Measurements from ENCODE around the gene KCTD18. TPM values are rescaled to one million over a fixed set of nuclear protein-coding genes. Genes with fewer than 3 reads are reported as not detected.

Gene KCTD18
- total and polyA plus RNA-seq, 10 of the 15 experiments (the other 5 are each of a cell fraction or from before 2014, with no cell fraction given) = 1.4 to 16.9 (median 12.5) TPM

DNA sequence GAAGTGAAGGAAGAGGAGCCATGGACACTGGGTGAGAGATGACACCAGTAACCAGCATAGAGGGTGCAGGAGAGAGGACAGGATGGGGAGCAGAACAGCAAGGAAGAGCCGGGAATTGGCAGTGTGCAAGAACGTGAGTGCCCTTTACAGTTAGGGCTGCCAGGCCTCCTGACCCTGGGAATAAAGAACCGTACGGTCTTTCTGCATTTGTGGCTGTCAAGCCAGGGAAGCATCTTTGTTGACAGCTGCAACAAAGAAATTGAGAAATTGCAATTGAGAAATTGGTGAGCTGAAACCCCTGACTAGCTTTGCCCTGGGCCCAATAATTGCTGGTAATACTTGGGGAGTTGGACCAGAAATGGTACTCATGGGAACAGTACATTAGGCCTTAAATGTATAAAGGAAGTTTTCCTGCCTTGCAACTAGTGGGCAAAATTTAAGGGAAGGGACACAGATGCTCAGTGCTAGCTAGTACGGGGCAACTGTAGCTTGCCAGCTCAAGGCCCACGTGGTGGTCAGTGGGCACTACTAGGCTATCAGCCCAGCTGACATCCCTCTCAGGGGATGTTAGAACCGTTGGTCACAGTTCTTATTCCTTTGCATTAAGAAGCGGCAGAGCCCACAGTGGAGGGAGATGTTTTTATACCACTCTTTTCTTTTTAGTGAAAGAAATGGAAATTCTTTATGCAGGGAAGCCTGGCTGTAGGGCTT, 56.6 kb downstream of the KCTD18 start (continued):
- TF ChIP-seq ELK1 (IDR thresholded peaks at IDR 0.05; ENCODE audit: low read depth, low read length) (no peak), MEF2B (IDR thresholded peaks at IDR 0.05; ENCODE audit: partially characterized antibody, poor library complexity, severe bottlenecking) (no peak), STAT1 (conservative IDR thresholded peaks at IDR 0.05) (no peak)

DNA sequence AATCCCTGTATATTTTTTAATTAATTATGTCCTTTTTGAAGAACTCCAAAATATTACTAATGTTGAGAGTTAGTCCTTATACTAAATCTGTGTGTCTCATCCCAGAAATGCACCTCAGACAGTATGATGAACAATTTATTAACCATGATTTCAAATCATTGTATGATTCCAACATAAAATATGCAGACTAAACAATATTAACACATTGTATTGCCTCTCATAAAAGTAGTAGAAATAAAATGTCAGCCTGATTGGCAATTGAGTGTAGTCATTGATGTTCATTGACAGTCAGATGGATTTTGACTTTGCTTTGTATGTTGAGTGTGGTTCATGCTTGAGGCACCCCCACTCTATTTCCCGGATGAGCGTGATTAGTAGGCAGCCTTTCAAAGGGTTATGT, 57.5 kb downstream of the KCTD18 start:
- BruUV-seq (replicated peaks) = no TSS peak
- 96% methylated on average over 2 of the region's 2 CpGs for WGBS (ENCODE audit: insufficient coverage, insufficient replicate concordance, low lambda C conversion rate, missing lambda C conversion rate)
- TF ChIP-seq, protein P1, sequence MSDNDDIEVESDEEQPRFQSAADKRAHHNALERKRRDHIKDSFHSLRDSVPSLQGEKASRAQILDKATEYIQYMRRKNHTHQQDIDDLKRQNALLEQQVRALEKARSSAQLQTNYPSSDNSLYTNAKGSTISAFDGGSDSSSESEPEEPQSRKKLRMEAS (IDR thresholded peaks at IDR 0.05; ENCODE audit: low read depth, low read length) = no peak
- TF ChIP-seq, protein P2, sequence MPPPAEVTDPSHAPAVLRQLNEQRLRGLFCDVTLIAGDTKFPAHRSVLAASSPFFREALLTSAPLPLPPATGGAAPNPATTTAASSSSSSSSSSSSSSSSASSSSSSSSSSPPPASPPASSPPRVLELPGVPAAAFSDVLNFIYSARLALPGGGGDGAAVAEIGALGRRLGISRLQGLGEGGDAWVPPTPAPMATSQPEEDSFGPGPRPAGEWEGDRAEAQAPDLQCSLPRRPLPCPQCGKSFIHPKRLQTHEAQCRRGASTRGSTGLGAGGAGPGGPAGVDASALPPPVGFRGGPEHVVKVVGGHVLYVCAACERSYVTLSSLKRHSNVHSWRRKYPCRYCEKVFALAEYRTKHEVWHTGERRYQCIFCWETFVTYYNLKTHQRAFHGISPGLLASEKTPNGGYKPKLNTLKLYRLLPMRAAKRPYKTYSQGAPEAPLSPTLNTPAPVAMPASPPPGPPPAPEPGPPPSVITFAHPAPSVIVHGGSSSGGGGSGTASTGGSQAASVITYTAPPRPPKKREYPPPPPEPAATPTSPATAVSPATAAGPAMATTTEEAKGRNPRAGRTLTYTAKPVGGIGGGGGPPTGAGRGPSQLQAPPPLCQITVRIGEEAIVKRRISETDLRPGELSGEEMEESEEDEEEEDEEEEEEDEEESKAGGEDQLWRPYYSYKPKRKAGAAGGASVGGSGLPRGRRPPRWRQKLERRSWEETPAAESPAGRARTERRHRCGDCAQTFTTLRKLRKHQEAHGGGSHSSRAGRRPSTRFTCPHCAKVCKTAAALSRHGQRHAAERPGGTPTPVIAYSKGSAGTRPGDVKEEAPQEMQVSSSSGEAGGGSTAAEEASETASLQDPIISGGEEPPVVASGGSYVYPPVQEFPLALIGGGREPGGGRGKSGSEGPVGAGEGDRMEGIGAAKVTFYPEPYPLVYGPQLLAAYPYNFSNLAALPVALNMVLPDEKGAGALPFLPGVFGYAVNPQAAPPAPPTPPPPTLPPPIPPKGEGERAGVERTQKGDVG (CRISPR knock-in tag; IDR thresholded peaks at IDR 0.05) = no peak
- TF ChIP-seq SMAD1 (IDR thresholded peaks at IDR 0.05; ENCODE audit: low read depth, partially characterized antibody) (no peak), RAD21 (IDR thresholded peaks at IDR 0.05; ENCODE audit: insufficient read depth, low read depth, low read length) (no peak), BMI1 (IDR thresholded peaks at IDR 0.05; ENCODE audit: borderline replicate concordance) (no peak), RB1 (IDR thresholded peaks at IDR 0.05; ENCODE audit: borderline replicate concordance) (no peak), YY1 (IDR thresholded peaks at IDR 0.05; ENCODE audit: low read depth, low read length) (no peak), MLLT1 (IDR thresholded peaks at IDR 0.05) (no peak), JUND (IDR thresholded peaks at IDR 0.05; ENCODE audit: low read depth, low read length) (no peak), CBX3 (IDR thresholded peaks at IDR 0.05; ENCODE audit: borderline replicate concordance, low read depth) (no peak), KLF5 (IDR thresholded peaks at IDR 0.05; ENCODE audit: partially characterized antibody) (no peak), USF2 (IDR thresholded peaks at IDR 0.05; ENCODE audit: borderline replicate concordance, low read depth, low read length) (no peak)

More for the DNA sequence above, 57.5 kb downstream of the KCTD18 start:
- no peak for ATAC-seq
- Histone ChIP-seq H3K27ac (ENCODE audit: control insufficient read depth, insufficient read depth) (no peak overlapping the region), H3K9ac (ENCODE audit: control insufficient read depth, insufficient read depth, low read length) (no peak overlapping the region), H3K27me3 (replicated peaks in 1 of 2; ENCODE audit: control insufficient read depth in 2 of 2, insufficient read depth in 2 of 2, low read length in 1 of 2) (no peaks in the 10 kb centered on the region), H3K4me2 (ENCODE audit: control insufficient read depth, insufficient read depth) (no peak overlapping the region), H3K4me3 (no peak overlapping the region), H3K79me2 (ENCODE audit: control insufficient read depth, insufficient read depth, low read length) (no peaks in the 10 kb centered on the region), H3K36me3 (ENCODE audit: control insufficient read depth in 2 of 2, insufficient read depth in 2 of 2, low read length in 1 of 2) (no peaks in the 10 kb centered on the region; a peak in 1 of 4 replicates), H3K9me3 (replicated peaks; ENCODE audit: control insufficient read depth, insufficient read depth, low read length) (no peaks in the 10 kb centered on the region), H4K20me1 (ENCODE audit: control insufficient read depth, insufficient read depth) (no peaks in the 10 kb centered on the region), H3K4me1 (ENCODE audit: control insufficient read depth, insufficient read depth, low read length) (peaks cover 17% of the 10 kb centered on the region), H2AFZ (ENCODE audit: control insufficient read depth, low read depth, low read length) (no peak overlapping the region)
- no peak for FAIRE-seq
- ChIA-PET RAD21 (ENCODE audit: unreplicated experiment) (no interaction called here), POLR2A (no interaction called here), CTCF (no interaction called here), SMC1A (ENCODE audit: uncharacterized antibody, unreplicated experiment) (no interaction called here)
- DNase-seq (ENCODE audit: low read depth, low spot score) = no peak
- intact Hi-C loops (cut with micrococcal nuclease; ENCODE audit: unreplicated experiment) = no loop called here
- in situ Hi-C loops (cut with MboI) = no loop called here
